Karpas-422 (cell line): Measurements from ENCODE around the gene HTR6. TPM values are rescaled to one million over a fixed set of nuclear protein-coding genes. Genes with fewer than 3 reads are reported as not detected.

ENCODE experiments used
- total RNA-seq: library from RNA; depleted of rRNA; stranded (reverse); fragments of >200 nt; shearing (Covaris generic); gene quantifications from 2 replicates; pipeline ENCODE4 v1.2.3, GENCODE V29; 2014; ENCODE audit warnings: low replicate concordance; rRNA removed

HTR6 gene
- total RNA-seq, 1 experiment from 2014 or later = not detected

Other genes with a start within 250 kb of the HTR6 start
- gene CAPZB, start 179.3 kb upstream of the HTR6 start, total RNA-seq = 55.5 and 72.9 TPM in 2 replicates
- not detected in 2 replicates for gene NBL1, start 20.6 kb upstream of the HTR6 start, total RNA-seq
- 9.9 and 20.6 TPM in 2 replicates for gene TMCO4, start 135.0 kb downstream of the HTR6 start, total RNA-seq
- gene RNF186, start 150.4 kb downstream of the HTR6 start, total RNA-seq = not detected in 2 replicates
- gene OTUD3, start 217.5 kb downstream of the HTR6 start, total RNA-seq = 7.0 and 9.1 TPM in 2 replicates